Glutamatergic neuron (in vitro differentiated cells): ENCODE results near the gene UBB. TPM values are rescaled to one million over a fixed set of nuclear protein-coding genes. Genes with fewer than 3 reads are reported as not detected.
A peak's percentile ranks its signal among the peaks of the same experiment; 100 is the strongest.

ENCODE experiments used
- DNase-seq: peaks from one replicate; pipeline ENCODE4 v3.0.0; 2022
- H3K27ac Mint-ChIP-seq: one replicate; pipeline ENCODE4 v1.8.0; 2020; ENCODE audit warnings: mild to moderate bottlenecking, mixed read lengths, inconsistent platforms; ENCODE audit not compliant: unreplicated experiment
- H3K27me3 Mint-ChIP-seq: one replicate; pipeline ENCODE4 v1.8.0; 2020; ENCODE audit warnings: mild to moderate bottlenecking, moderate library complexity, mixed read lengths, inconsistent platforms; ENCODE audit not compliant: unreplicated experiment
- H3K36me3 Mint-ChIP-seq: one replicate; pipeline ENCODE4 v1.8.0; 2020; ENCODE audit warnings: mild to moderate bottlenecking, mixed read lengths, inconsistent platforms; ENCODE audit not compliant: unreplicated experiment
- H3K4me1 Mint-ChIP-seq: one replicate; pipeline ENCODE4 v1.8.0; 2020; ENCODE audit warnings: mild to moderate bottlenecking, low read depth, mixed read lengths, inconsistent platforms; ENCODE audit not compliant: unreplicated experiment
- H3K4me3 Mint-ChIP-seq: one replicate; pipeline ENCODE4 v1.8.0; 2020; ENCODE audit warnings: mild to moderate bottlenecking, mixed read lengths, inconsistent platforms; ENCODE audit not compliant: unreplicated experiment
- H3K9me3 Mint-ChIP-seq: one replicate; pipeline ENCODE4 v1.8.0; 2020; ENCODE audit warnings: mild to moderate bottlenecking, moderate library complexity, mixed read lengths, inconsistent platforms; ENCODE audit not compliant: unreplicated experiment
- total RNA-seq: library from RNA; stranded (reverse); fragmentation: NEBNext Ultra II Directional; extraction: Animal tissue kit (Norgen Biotek cat#: 25700); gene quantifications from one replicate; pipeline ENCODE4 v1.2.1, GENCODE V29; 2021; ENCODE audit not compliant: unreplicated experiment
- TF ChIP-seq, protein P1 (sequence below): fragments of 200-600 bp; sonication (generic); IDR thresholded peaks from one replicate; pipeline ENCODE4 v1.5.0; 2021; ENCODE audit not compliant: partially characterized antibody, unreplicated experiment

Gene UBB
- total RNA-seq, 1 donor from 2014 or later, result 1,286 TPM

GRCh38 chr17:16428098-16428882 is 47.4 kb downstream of the UBB start:
- TF ChIP-seq, protein P1, sequence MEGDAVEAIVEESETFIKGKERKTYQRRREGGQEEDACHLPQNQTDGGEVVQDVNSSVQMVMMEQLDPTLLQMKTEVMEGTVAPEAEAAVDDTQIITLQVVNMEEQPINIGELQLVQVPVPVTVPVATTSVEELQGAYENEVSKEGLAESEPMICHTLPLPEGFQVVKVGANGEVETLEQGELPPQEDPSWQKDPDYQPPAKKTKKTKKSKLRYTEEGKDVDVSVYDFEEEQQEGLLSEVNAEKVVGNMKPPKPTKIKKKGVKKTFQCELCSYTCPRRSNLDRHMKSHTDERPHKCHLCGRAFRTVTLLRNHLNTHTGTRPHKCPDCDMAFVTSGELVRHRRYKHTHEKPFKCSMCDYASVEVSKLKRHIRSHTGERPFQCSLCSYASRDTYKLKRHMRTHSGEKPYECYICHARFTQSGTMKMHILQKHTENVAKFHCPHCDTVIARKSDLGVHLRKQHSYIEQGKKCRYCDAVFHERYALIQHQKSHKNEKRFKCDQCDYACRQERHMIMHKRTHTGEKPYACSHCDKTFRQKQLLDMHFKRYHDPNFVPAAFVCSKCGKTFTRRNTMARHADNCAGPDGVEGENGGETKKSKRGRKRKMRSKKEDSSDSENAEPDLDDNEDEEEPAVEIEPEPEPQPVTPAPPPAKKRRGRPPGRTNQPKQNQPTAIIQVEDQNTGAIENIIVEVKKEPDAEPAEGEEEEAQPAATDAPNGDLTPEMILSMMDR, result peak; percentile 79
- Mint-ChIP-seq H3K27me3 (peaks cover 4% of the 10 kb centered on the region), H3K27ac (peak overlapping the region; percentile 43), H3K36me3 (no peaks in the 10 kb centered on the region), H3K4me3 (no peak overlapping the region), H3K4me1 (no peaks in the 10 kb centered on the region), H3K9me3 (peaks cover 2% of the 10 kb centered on the region)
- DNase-seq, result peak; percentile 84

GRCh38 chr17:16429083-16429482 is 48.2 kb downstream of the UBB start:
- H3K36me3 Mint-ChIP-seq, result no peaks in the 10 kb centered on the region
- TF ChIP-seq, protein P1, result no peak
- peaks cover 1% of the 10 kb centered on the region for H3K4me1 Mint-ChIP-seq
- H3K27me3 Mint-ChIP-seq, result peaks cover 4% of the 10 kb centered on the region
- H3K4me3 Mint-ChIP-seq, result no peak overlapping the region
- peaks cover 2% of the 10 kb centered on the region for H3K9me3 Mint-ChIP-seq
- no peak for DNase-seq
- no peak overlapping the region for H3K27ac Mint-ChIP-seq

DNA sequence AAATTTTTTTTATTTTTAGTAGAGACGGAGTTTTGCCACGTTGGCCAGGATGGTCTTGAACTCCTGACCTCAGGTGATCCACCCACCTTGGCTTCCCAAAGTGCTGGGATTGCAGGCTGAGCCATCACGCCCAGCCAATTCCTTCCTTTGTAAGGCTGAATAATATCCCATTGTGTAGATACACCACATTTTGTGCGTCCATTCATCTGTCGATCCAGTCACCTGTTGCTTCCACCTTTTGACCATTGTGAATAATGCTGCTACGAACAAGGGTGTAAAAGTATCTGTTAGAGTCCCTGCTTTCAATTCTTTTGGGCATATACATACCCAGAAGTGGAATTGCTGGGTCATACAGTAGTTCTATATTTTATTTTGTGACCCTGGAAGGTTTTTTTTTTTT is 49.8 kb downstream of the UBB start:
- H3K4me3 Mint-ChIP-seq, result no peak overlapping the region
- TF ChIP-seq, protein P1, result no peak
- no peak overlapping the region for H3K27ac Mint-ChIP-seq
- no peaks in the 10 kb centered on the region for H3K36me3 Mint-ChIP-seq
- peaks cover 5% of the 10 kb centered on the region for H3K9me3 Mint-ChIP-seq
- H3K4me1 Mint-ChIP-seq, result peaks cover 1% of the 10 kb centered on the region
- DNase-seq, result no peak
- peaks cover 5% of the 10 kb centered on the region for H3K27me3 Mint-ChIP-seq

- TF ChIP-seq, protein P1, result no peak
- H3K27ac Mint-ChIP-seq, result no peak overlapping the region
- H3K27me3 Mint-ChIP-seq, result peaks cover 7% of the 10 kb centered on the region
- H3K4me1 Mint-ChIP-seq, result peaks cover 1% of the 10 kb centered on the region
- DNase-seq, result no peak
- H3K4me3 Mint-ChIP-seq, result no peak overlapping the region
- no peaks in the 10 kb centered on the region for H3K36me3 Mint-ChIP-seq
- peaks cover 5% of the 10 kb centered on the region for H3K9me3 Mint-ChIP-seq
These were observed 51.1 kb downstream of the UBB start for GRCh38 chr17:16432017-16432416.

Other genes starting within 250 kb of the UBB start
- gene NCOR1, start 165.6 kb upstream of the UBB start, total RNA-seq, result 152 TPM
- 37.0 TPM for gene PIGL, start 163.9 kb upstream of the UBB start, total RNA-seq
- 178 TPM for gene CENPV, start 27.6 kb upstream of the UBB start, total RNA-seq
- 27.0 TPM for gene TRPV2, start 34.5 kb downstream of the UBB start, total RNA-seq
- gene LRRC75A, start 111.1 kb downstream of the UBB start, total RNA-seq, result 7.3 TPM
- 17.4 TPM for gene ZNF287, start 188.1 kb downstream of the UBB start, total RNA-seq